ENCODE data around the gene CTXN1.

CTXN1 gene

DNA sequence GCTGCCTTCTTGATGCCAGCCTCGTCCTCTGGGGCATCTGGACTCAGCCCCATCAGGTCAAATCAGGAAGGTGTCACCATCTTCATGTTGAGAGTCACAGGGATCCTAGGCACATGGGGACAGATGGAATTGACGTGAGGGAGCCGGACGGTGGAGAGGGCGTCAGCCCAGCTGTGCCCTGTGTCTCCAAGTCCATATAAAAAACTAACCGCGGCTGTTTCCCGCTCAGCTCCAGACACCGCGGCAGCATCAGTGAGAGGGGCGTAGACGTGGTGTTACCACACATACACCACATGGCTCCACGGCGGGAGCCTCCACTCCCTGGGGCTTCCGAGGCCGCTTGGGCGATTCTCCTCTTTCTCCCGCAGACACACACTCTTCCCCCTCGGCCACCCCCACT, 46.1 kb downstream of the CTXN1 start:
- Histone ChIP-seq H3K27ac (no peak overlapping the region), H3K4me1 (no peaks in the 10 kb centered on the region), H3K36me3 (no peaks in the 10 kb centered on the region), H3K9me3 (no peaks in the 10 kb centered on the region), H3K27me3 (peaks cover 0 to 17% of the 10 kb centered on the region in 2 donors), H3K4me3 (no peak overlapping the region)
- intact Hi-C loops (cut with DNase I; ENCODE audit: low total_unique reads) = no loop called here
- TF ChIP-seq, protein P1, sequence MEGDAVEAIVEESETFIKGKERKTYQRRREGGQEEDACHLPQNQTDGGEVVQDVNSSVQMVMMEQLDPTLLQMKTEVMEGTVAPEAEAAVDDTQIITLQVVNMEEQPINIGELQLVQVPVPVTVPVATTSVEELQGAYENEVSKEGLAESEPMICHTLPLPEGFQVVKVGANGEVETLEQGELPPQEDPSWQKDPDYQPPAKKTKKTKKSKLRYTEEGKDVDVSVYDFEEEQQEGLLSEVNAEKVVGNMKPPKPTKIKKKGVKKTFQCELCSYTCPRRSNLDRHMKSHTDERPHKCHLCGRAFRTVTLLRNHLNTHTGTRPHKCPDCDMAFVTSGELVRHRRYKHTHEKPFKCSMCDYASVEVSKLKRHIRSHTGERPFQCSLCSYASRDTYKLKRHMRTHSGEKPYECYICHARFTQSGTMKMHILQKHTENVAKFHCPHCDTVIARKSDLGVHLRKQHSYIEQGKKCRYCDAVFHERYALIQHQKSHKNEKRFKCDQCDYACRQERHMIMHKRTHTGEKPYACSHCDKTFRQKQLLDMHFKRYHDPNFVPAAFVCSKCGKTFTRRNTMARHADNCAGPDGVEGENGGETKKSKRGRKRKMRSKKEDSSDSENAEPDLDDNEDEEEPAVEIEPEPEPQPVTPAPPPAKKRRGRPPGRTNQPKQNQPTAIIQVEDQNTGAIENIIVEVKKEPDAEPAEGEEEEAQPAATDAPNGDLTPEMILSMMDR (IDR thresholded peaks at IDR 0.05) = no peak
- no peak for DNase-seq

GRCh38 chr19:7879111-7879807, 46.7 kb downstream of the CTXN1 start:
- H3K9me3 ChIP-seq = no peaks in the 10 kb centered on the region
- TF ChIP-seq, protein P1 (IDR thresholded peaks at IDR 0.05) = no peak
- intact Hi-C loops (cut with DNase I; ENCODE audit: low total_unique reads) = no loop called here
- DNase-seq = no peak
- no peak overlapping the region for H3K4me3 ChIP-seq
- no peaks in the 10 kb centered on the region for H3K36me3 ChIP-seq
- peaks cover 0 to 5% (median 3%) of the 10 kb centered on the region in 4 donors for H3K4me1 ChIP-seq
- H3K27ac ChIP-seq = no peak overlapping the region
- H3K27me3 ChIP-seq = peaks cover 0 to 23% of the 10 kb centered on the region in 2 donors

GRCh38 chr19:7877249-7877836, 48.6 kb downstream of the CTXN1 start:
- peaks cover 0 to 42% of the 10 kb centered on the region in 2 donors for H3K27me3 ChIP-seq
- no peaks in the 10 kb centered on the region for H3K9me3 ChIP-seq
- no peak for DNase-seq

DNA sequence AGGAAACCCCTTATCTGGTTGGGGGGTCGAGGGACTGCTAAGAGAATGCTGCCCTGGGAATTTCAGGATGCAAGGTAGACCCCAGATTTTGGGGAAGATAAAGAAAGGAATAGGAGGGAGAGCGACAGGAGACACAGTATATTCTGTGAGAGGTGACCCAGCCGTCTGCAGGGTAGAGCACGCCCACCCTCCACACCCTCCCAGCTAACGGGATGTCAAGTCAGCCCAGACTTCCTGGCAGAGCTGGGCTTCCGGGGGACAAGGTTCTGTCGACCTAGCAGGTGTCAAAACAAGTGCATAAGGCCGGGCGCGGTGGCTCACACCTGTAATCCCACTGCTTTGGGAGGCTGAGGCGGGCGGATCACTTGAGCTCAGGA, 51.0 kb downstream of the CTXN1 start:
- peaks cover 0 to 48% of the 10 kb centered on the region in 2 donors for H3K27me3 ChIP-seq
- H3K9me3 ChIP-seq = no peaks in the 10 kb centered on the region
- no peaks in the 10 kb centered on the region for H3K36me3 ChIP-seq
- H3K27ac ChIP-seq = no peak overlapping the region
- no peak overlapping the region for H3K4me3 ChIP-seq
- no peak for DNase-seq
- intact Hi-C loops (cut with DNase I; ENCODE audit: low total_unique reads) = no loop called here
- peaks cover 0 to 45% (median 26%) of the 10 kb centered on the region in 4 donors for H3K4me1 ChIP-seq
- TF ChIP-seq, protein P1 (IDR thresholded peaks at IDR 0.05) = no peak

More at GRCh38 chr19:7877249-7877836, 48.6 kb downstream of the CTXN1 start:
- Histone ChIP-seq H3K4me3 (no peak overlapping the region), H3K36me3 (no peaks in the 10 kb centered on the region), H3K4me1 (peaks cover 0 to 24% (median 12%) of the 10 kb centered on the region in 4 donors), H3K27ac (no peak overlapping the region)
- TF ChIP-seq, protein P1 (IDR thresholded peaks at IDR 0.05) = no peak
- intact Hi-C loops (cut with DNase I; ENCODE audit: low total_unique reads) = no loop called here
